Measurements from ENCODE around the gene TCEAL9.

- TF ChIP-seq CTCF (IDR thresholded peaks at IDR 0.05) = no peak
- TF ChIP-seq EZH2 (IDR thresholded peaks at IDR 0.05) = no peak
Measured at GRCh38 chrX:103398421-103398864, 42.1 kb downstream of the TCEAL9 start.
